Measurements from ENCODE around the gene PIP5K1C. TPM values are rescaled to one million over a fixed set of nuclear protein-coding genes. Genes with fewer than 3 reads are reported as not detected.

The PIP5K1C gene
- total RNA-seq, 4 donors from 2014 or later, result 73.2 to 180 (median 99.9) TPM

DNA sequence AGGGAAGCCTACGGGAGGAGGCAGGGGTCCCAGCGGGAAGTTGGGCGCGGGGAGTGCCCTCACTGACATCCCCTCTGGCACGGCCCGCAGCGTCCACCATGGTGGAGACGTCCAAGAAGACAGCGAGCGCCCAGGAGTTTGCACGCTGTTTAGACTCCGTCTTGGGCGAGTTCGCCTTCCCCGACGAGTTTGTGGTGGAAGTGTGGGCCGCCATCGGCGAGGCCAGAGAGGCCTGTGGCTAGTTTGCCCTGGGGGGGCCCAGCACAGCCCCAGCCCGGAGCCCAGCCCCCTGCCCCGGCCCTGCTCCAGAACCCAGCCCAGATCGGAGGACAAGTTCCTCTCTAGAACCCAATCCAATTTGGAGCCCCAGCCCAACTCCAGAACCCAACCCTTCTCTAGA is 110.3 kb downstream of the PIP5K1C start:
- 91% methylated on average over 17 of the region's 22 CpGs for WGBS
- intact Hi-C loops (cut with DNase I), result no loop called here
- TF ChIP-seq POLR2A (IDR thresholded peaks at IDR 0.05; ENCODE audit: low read depth) (no peak), POLR2AphosphoS5 (IDR thresholded peaks at IDR 0.05) (no peak), EP300 (IDR thresholded peaks at IDR 0.05) (no peak)
- TF ChIP-seq, protein P1, sequence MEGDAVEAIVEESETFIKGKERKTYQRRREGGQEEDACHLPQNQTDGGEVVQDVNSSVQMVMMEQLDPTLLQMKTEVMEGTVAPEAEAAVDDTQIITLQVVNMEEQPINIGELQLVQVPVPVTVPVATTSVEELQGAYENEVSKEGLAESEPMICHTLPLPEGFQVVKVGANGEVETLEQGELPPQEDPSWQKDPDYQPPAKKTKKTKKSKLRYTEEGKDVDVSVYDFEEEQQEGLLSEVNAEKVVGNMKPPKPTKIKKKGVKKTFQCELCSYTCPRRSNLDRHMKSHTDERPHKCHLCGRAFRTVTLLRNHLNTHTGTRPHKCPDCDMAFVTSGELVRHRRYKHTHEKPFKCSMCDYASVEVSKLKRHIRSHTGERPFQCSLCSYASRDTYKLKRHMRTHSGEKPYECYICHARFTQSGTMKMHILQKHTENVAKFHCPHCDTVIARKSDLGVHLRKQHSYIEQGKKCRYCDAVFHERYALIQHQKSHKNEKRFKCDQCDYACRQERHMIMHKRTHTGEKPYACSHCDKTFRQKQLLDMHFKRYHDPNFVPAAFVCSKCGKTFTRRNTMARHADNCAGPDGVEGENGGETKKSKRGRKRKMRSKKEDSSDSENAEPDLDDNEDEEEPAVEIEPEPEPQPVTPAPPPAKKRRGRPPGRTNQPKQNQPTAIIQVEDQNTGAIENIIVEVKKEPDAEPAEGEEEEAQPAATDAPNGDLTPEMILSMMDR (IDR thresholded peaks at IDR 0.05), result no peak
- peaks cover 21 to 25% (median 25%) of the 10 kb centered on the region in 4 donors for H3K4me1 ChIP-seq
- H3K4me3 ChIP-seq, result no peak overlapping the region
- H3K36me3 ChIP-seq, result peaks cover 0 to 4% (median 0%) of the 10 kb centered on the region in 4 donors
- no peaks in the 10 kb centered on the region for H3K9me3 ChIP-seq
- H3K27ac ChIP-seq (replicated peaks in 1 of 4), result no peak overlapping the region
- H3K27me3 ChIP-seq, result peaks cover 0 to 15% (median 0%) of the 10 kb centered on the region in 4 donors
- no peak for DNase-seq (ENCODE audit: extremely low spot score)

DNA sequence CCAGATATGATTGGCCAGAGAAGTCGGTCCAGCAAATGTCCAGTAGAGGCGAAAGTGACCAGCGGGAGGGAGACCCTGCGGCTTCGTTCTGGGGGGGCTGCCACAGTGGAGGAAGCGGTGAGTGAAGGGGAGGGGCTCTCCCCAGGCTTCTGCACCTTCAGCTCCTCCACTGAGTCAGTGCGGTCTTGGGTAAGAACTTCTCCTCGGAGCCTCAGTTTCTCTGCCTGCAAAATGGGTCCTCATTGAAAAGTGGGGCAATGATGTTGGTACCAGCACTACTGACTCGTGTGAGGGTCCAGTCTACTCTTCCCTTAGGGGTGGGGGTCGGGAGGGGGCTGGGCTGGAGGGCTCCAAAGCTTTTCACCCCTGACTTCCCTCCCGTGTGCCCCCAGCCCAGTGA is 110.8 kb downstream of the PIP5K1C start:
- WGBS, result 96% methylated on average over 8 of the region's 11 CpGs
- DNase-seq (ENCODE audit: extremely low spot score), result no peak
- H3K9me3 ChIP-seq, result no peaks in the 10 kb centered on the region
- intact Hi-C loops (cut with DNase I), result no loop called here
- peaks cover 0 to 15% (median 0%) of the 10 kb centered on the region in 4 donors for H3K27me3 ChIP-seq
- no peak for TF ChIP-seq POLR2AphosphoS5 (IDR thresholded peaks at IDR 0.05)
- TF ChIP-seq, protein P1 (IDR thresholded peaks at IDR 0.05), result no peak
- no peak for TF ChIP-seq EP300 (IDR thresholded peaks at IDR 0.05)
- TF ChIP-seq POLR2A (IDR thresholded peaks at IDR 0.05; ENCODE audit: low read depth), result no peak
- no peak overlapping the region for H3K4me3 ChIP-seq
- peaks cover 21 to 27% (median 26%) of the 10 kb centered on the region in 4 donors for H3K4me1 ChIP-seq
- H3K36me3 ChIP-seq, result peaks cover 0 to 4% (median 0%) of the 10 kb centered on the region in 4 donors
- H3K27ac ChIP-seq (replicated peaks in 1 of 4), result no peak overlapping the region

DNA sequence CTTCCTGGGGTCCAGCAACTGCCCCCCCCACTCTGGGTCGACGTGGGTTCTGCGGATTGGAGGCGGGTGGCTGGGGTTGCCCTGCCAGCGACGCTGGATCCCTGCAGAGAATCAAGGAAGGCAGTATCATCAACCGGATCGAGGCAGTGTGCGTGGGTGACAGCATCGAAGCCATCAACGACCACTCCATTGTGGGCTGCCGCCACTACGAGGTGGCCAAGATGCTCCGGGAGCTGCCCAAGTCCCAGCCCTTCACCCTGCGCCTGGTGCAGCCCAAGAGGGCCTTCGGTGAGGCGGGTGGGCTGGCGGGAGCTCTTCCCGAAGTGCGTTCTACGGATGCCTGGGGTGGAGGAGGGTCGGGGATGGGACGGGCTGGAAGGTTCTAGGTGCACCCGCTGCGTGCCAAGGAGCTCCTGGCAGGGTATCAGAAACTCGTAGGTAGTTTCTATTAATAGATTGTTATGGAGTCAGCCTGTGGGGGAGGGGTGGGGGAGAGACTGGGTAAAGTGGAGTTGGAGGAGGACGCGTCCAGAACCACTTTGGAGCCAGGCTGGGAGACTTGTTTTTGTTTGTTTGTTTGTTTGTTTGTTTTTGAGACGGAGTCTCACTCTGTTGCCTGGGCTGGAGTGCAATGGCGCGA is 113.4 kb downstream of the PIP5K1C start:
- no peaks in the 10 kb centered on the region for H3K9me3 ChIP-seq
- peak; percentile 12 to 24 for TF ChIP-seq POLR2AphosphoS5 (IDR thresholded peaks at IDR 0.05)
- no peak for TF ChIP-seq POLR2A (IDR thresholded peaks at IDR 0.05; ENCODE audit: low read depth)
- TF ChIP-seq EP300 (IDR thresholded peaks at IDR 0.05), result no peak
- H3K27me3 ChIP-seq, result peaks cover 0 to 15% (median 0%) of the 10 kb centered on the region in 4 donors
- DNase-seq (ENCODE audit: extremely low spot score), result no peak
- peaks cover 0 to 4% (median 0%) of the 10 kb centered on the region in 4 donors for H3K36me3 ChIP-seq
- 62% methylated on average over 17 of the region's 31 CpGs for WGBS
- H3K4me3 ChIP-seq, result peak overlapping the region; percentile 15 to 55 (median 20)
- peak overlapping the region; percentile 61 to 84 (median 66) for H3K27ac ChIP-seq (replicated peaks in 1 of 4)
- intact Hi-C loops (cut with DNase I), result loop anchor here (1.0 kb wide), 1 partner anchor 31 kb away; no protein-coding TSS in a partner anchor
- H3K4me1 ChIP-seq, result peaks cover 14 to 27% (median 26%) of the 10 kb centered on the region in 4 donors

DNA sequence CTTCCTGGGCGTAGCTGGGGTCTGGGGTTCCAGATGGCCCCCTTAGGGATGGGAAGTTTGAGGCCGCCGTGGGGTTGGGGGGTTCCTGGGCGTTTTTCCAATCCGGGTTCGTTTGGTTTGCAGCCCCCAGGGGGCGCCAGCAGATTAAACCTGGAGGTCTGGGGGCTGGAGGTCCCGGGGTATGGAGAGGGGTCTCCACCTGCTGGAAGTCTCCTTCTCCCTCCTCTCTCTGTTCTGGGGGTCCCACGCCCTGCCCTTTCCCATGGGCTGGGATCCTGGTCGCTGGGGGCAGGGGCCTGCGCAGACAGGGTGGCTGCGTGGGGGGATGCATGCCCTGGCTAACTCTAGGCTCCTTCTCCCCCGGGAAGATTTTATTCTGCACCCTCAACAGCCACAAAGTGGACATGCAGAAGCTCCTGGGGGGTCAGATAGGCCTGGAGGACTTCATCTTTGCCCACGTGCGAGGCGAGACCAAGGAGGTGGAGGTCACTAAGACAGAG is 114.1 kb downstream of the PIP5K1C start:
- peak overlapping the region; percentile 61 to 84 (median 66) for H3K27ac ChIP-seq (replicated peaks in 1 of 4)
- H3K36me3 ChIP-seq, result peaks cover 0 to 4% (median 0%) of the 10 kb centered on the region in 4 donors
- H3K4me3 ChIP-seq, result peak overlapping the region; percentile 51 to 60 (median 54)
- 60% methylated on average over 4 of the region's 16 CpGs for WGBS
- peaks cover 0 to 15% (median 0%) of the 10 kb centered on the region in 4 donors for H3K27me3 ChIP-seq
- DNase-seq (ENCODE audit: extremely low spot score), result no peak
- peaks cover 14 to 27% (median 26%) of the 10 kb centered on the region in 4 donors for H3K4me1 ChIP-seq
- TF ChIP-seq POLR2AphosphoS5 (IDR thresholded peaks at IDR 0.05), result no peak
- TF ChIP-seq, protein P1 (IDR thresholded peaks at IDR 0.05), result peak; percentile 55 to 64 (median 59)
- TF ChIP-seq POLR2A (IDR thresholded peaks at IDR 0.05; ENCODE audit: low read depth), result no peak
- TF ChIP-seq EP300 (IDR thresholded peaks at IDR 0.05), result no peak
- intact Hi-C loops (cut with DNase I), result no loop called here
- H3K9me3 ChIP-seq, result no peaks in the 10 kb centered on the region
